HUES6 (cell line): Measurements from ENCODE around the gene PSMD13.
"Not testable (repeated sequence)": the region's sequence is repeated elsewhere in the genome, so short reads cannot be mapped to it uniquely, and the experiment has no call there.

Source experiments
- H3K27ac ChIP-seq: 2 replicates; pipeline ENCODE4 v1.7.0; 2013; ENCODE audit warnings: low read depth, mild to moderate bottlenecking, low read length, inconsistent platforms
- H3K27me3 ChIP-seq: 2 replicates; pipeline ENCODE4 v1.6.1; 2013; ENCODE audit warnings: low read length; ENCODE audit not compliant: control insufficient read depth, insufficient read depth
- H3K36me3 ChIP-seq: 2 replicates; pipeline ENCODE4 v1.6.1; 2013; ENCODE audit warnings: low read length; ENCODE audit not compliant: control insufficient read depth, insufficient read depth
- H3K4me1 ChIP-seq: 2 replicates; pipeline ENCODE4 v1.6.1; 2013; ENCODE audit warnings: low read length; ENCODE audit not compliant: control insufficient read depth, insufficient read depth
- H3K4me3 ChIP-seq: 2 replicates; pipeline ENCODE4 v1.5.1; 2013; ENCODE audit warnings: low read depth, low read length
- H3K9ac ChIP-seq: one replicate; pipeline ENCODE4 v1.6.1; 2013; ENCODE audit warnings: mild to moderate bottlenecking, low read length
- H3K9me3 ChIP-seq: 2 replicates; pipeline ENCODE4 v1.6.1; 2013; ENCODE audit warnings: low read depth, low read length; ENCODE audit not compliant: control insufficient read depth, insufficient read depth

The PSMD13 gene

GRCh38 chr11:286977-287820 lies 50.4 kb downstream of the PSMD13 start:
- not testable (repeated sequence) for H3K9me3 ChIP-seq, H3K36me3 ChIP-seq, H3K4me3 ChIP-seq, H3K9ac ChIP-seq, H3K27ac ChIP-seq
- Histone ChIP-seq H3K27me3 (peaks cover 30% of the 10 kb centered on the region), H3K4me1 (peaks cover 46% of the 10 kb centered on the region)

- Histone ChIP-seq H3K9me3 (no peaks in the 10 kb centered on the region), H3K9ac (no peak overlapping the region), H3K36me3 (peaks cover 6% of the 10 kb centered on the region), H3K4me1 (peaks cover 46% of the 10 kb centered on the region), H3K27ac (no peak overlapping the region), H3K4me3 (peak overlapping the region; percentile 64), H3K27me3 (peaks cover 22% of the 10 kb centered on the region)
Measured at GRCh38 chr11:287821-288477, 51.2 kb downstream of the PSMD13 start.

- Histone ChIP-seq H3K4me3 (peak within 1 kb of the TSS; percentile 64), H3K4me1 (peaks cover 46% of the 10 kb centered on the region), H3K9me3 (no peaks in the 10 kb centered on the region), H3K36me3 (peaks cover 14% of the 10 kb centered on the region), H3K27me3 (peaks cover 21% of the 10 kb centered on the region), H3K27ac (no peak within 1 kb of the TSS), H3K9ac (peak within 1 kb of the TSS; percentile 36)
Measured at GRCh38 chr11:288478-289397, 52.0 kb downstream of the PSMD13 start, which contains the start of gene PGGHG. Gene PGGHG, plus strand, starts transcription at chr11:289126. Its CDS starts 691 bp downstream, at chr11:289817.

- H3K27me3 ChIP-seq = peaks cover 21% of the 10 kb centered on the region
- no peaks in the 10 kb centered on the region for H3K9me3 ChIP-seq
- peaks cover 20% of the 10 kb centered on the region for H3K36me3 ChIP-seq
- H3K4me1 ChIP-seq = peaks cover 40% of the 10 kb centered on the region
- no peak overlapping the region for H3K27ac ChIP-seq
- H3K4me3 ChIP-seq = peak overlapping the region; percentile 43
- no peak overlapping the region for H3K9ac ChIP-seq
Measured at GRCh38 chr11:289398-289711, 52.6 kb downstream of the PSMD13 start.

GRCh38 chr11:289712-290620 lies 53.2 kb downstream of the PSMD13 start:
- no peaks in the 10 kb centered on the region for H3K9me3 ChIP-seq
- H3K27me3 ChIP-seq = peaks cover 21% of the 10 kb centered on the region
- H3K4me1 ChIP-seq = peaks cover 39% of the 10 kb centered on the region
- no peak overlapping the region for H3K27ac ChIP-seq
- H3K9ac ChIP-seq = peak overlapping the region; percentile 36
- H3K36me3 ChIP-seq = peaks cover 26% of the 10 kb centered on the region
- H3K4me3 ChIP-seq = peak overlapping the region; percentile 43

GRCh38 chr11:290621-291231 lies 54.0 kb downstream of the PSMD13 start:
- peak overlapping the region; percentile 5 for H3K9ac ChIP-seq
- H3K27me3 ChIP-seq = peaks cover 21% of the 10 kb centered on the region
- no peak overlapping the region; the same call in 1 of the 2 replicates for H3K4me3 ChIP-seq
- H3K27ac ChIP-seq = no peak overlapping the region
- H3K36me3 ChIP-seq = peaks cover 30% of the 10 kb centered on the region
- peaks cover 39% of the 10 kb centered on the region for H3K4me1 ChIP-seq
- no peaks in the 10 kb centered on the region for H3K9me3 ChIP-seq

- Histone ChIP-seq H3K27ac (no peak overlapping the region), H3K9ac (peak overlapping the region; percentile 5), H3K4me1 (peaks cover 39% of the 10 kb centered on the region), H3K4me3 (no peak overlapping the region; the same call in 1 of the 2 replicates), H3K9me3 (no peaks in the 10 kb centered on the region), H3K36me3 (peaks cover 31% of the 10 kb centered on the region), H3K27me3 (peaks cover 18% of the 10 kb centered on the region)
Measured at GRCh38 chr11:291281-292210, 54.8 kb downstream of the PSMD13 start.

GRCh38 chr11:292211-293121 lies 55.7 kb downstream of the PSMD13 start:
- H3K9ac ChIP-seq = no peak overlapping the region
- H3K27me3 ChIP-seq = peaks cover 12% of the 10 kb centered on the region
- H3K9me3 ChIP-seq = no peaks in the 10 kb centered on the region
- peaks cover 31% of the 10 kb centered on the region for H3K36me3 ChIP-seq
- no peak overlapping the region for H3K27ac ChIP-seq
- no peak overlapping the region for H3K4me3 ChIP-seq
- H3K4me1 ChIP-seq = peaks cover 34% of the 10 kb centered on the region
